ENCODE measurements around the gene ZNF33B. TPM values are rescaled to one million over a fixed set of nuclear protein-coding genes. Genes with fewer than 3 reads are reported as not detected.

Gene ZNF33B
- total and polyA plus RNA-seq, 9 of the 15 experiments (the other 6 are each of a cell fraction or from before 2014, with no cell fraction given): 6.9 to 23.9 (median 15.4) TPM

DNA sequence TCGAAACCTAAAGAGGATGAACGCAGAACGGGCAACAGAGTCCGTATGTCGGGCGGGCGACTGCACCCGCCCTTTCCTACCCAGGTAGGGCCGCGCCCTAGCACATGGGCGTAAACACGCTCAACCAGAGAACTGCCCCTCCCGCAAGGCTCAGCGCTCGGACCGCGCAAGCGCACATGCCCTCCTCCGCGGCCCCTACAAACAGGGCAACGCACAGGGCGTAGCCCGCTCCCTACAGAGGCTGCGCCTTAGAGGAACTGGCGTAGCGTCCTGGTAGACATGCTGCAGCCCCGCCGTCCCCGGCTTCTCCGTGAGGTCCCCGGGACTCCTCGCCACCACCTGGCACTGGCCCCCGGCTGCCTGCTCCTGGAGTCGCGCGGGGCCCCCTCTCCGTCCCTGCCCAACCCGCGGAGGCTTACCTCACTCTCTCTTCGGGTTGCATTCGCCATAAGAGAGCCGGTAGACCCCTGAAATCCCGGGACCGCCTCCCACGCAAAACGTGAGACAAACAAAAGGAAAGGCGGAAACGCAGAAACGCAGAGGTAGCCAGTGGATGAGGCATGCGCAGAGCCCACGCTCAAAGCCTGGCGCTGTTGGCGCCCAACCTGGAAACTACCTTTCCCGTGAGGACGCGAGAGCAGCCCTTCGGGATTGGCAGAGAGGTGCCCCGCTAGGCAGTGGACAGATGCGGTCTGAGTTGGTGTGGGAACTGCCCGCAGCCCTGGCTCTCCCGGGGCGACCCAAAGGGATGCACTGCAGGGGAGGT, at the start of gene ZNF33B (continued):
- TF ChIP-seq, protein P1, sequence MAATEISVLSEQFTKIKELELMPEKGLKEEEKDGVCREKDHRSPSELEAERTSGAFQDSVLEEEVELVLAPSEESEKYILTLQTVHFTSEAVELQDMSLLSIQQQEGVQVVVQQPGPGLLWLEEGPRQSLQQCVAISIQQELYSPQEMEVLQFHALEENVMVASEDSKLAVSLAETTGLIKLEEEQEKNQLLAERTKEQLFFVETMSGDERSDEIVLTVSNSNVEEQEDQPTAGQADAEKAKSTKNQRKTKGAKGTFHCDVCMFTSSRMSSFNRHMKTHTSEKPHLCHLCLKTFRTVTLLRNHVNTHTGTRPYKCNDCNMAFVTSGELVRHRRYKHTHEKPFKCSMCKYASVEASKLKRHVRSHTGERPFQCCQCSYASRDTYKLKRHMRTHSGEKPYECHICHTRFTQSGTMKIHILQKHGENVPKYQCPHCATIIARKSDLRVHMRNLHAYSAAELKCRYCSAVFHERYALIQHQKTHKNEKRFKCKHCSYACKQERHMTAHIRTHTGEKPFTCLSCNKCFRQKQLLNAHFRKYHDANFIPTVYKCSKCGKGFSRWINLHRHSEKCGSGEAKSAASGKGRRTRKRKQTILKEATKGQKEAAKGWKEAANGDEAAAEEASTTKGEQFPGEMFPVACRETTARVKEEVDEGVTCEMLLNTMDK (IDR thresholded peaks at IDR 0.05; ENCODE audit: borderline replicate concordance, insufficient read depth, low read depth, low read length, poor library complexity, severe bottlenecking): no peak
- TF ChIP-seq YBX1 (IDR thresholded peaks at IDR 0.05) (no peak), PRMT5 (CRISPR knock-in tag; IDR thresholded peaks at IDR 0.05) (no peak), ZNF140 (CRISPR knock-in tag; IDR thresholded peaks at IDR 0.05) (no peak), MLLT1 (IDR thresholded peaks at IDR 0.05) (no peak), TRIM25 (IDR thresholded peaks at IDR 0.05; ENCODE audit: borderline replicate concordance) (no peak), HDAC1 (IDR thresholded peaks at IDR 0.05) (peak in 1 of 2 experiments; percentile 70; a peak in 1 of 4 replicates)
- TF ChIP-seq, protein P2, sequence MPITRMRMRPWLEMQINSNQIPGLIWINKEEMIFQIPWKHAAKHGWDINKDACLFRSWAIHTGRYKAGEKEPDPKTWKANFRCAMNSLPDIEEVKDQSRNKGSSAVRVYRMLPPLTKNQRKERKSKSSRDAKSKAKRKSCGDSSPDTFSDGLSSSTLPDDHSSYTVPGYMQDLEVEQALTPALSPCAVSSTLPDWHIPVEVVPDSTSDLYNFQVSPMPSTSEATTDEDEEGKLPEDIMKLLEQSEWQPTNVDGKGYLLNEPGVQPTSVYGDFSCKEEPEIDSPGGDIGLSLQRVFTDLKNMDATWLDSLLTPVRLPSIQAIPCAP (CRISPR knock-in tag; IDR thresholded peaks at IDR 0.05; ENCODE audit: borderline replicate concordance): no peak
- TF ChIP-seq, protein P3, sequence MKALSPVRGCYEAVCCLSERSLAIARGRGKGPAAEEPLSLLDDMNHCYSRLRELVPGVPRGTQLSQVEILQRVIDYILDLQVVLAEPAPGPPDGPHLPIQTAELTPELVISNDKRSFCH (CRISPR knock-in tag; IDR thresholded peaks at IDR 0.05): no peak
- TF ChIP-seq, protein P3 (tag; IDR thresholded peaks at IDR 0.05): no peak
- TF ChIP-seq, protein P4, sequence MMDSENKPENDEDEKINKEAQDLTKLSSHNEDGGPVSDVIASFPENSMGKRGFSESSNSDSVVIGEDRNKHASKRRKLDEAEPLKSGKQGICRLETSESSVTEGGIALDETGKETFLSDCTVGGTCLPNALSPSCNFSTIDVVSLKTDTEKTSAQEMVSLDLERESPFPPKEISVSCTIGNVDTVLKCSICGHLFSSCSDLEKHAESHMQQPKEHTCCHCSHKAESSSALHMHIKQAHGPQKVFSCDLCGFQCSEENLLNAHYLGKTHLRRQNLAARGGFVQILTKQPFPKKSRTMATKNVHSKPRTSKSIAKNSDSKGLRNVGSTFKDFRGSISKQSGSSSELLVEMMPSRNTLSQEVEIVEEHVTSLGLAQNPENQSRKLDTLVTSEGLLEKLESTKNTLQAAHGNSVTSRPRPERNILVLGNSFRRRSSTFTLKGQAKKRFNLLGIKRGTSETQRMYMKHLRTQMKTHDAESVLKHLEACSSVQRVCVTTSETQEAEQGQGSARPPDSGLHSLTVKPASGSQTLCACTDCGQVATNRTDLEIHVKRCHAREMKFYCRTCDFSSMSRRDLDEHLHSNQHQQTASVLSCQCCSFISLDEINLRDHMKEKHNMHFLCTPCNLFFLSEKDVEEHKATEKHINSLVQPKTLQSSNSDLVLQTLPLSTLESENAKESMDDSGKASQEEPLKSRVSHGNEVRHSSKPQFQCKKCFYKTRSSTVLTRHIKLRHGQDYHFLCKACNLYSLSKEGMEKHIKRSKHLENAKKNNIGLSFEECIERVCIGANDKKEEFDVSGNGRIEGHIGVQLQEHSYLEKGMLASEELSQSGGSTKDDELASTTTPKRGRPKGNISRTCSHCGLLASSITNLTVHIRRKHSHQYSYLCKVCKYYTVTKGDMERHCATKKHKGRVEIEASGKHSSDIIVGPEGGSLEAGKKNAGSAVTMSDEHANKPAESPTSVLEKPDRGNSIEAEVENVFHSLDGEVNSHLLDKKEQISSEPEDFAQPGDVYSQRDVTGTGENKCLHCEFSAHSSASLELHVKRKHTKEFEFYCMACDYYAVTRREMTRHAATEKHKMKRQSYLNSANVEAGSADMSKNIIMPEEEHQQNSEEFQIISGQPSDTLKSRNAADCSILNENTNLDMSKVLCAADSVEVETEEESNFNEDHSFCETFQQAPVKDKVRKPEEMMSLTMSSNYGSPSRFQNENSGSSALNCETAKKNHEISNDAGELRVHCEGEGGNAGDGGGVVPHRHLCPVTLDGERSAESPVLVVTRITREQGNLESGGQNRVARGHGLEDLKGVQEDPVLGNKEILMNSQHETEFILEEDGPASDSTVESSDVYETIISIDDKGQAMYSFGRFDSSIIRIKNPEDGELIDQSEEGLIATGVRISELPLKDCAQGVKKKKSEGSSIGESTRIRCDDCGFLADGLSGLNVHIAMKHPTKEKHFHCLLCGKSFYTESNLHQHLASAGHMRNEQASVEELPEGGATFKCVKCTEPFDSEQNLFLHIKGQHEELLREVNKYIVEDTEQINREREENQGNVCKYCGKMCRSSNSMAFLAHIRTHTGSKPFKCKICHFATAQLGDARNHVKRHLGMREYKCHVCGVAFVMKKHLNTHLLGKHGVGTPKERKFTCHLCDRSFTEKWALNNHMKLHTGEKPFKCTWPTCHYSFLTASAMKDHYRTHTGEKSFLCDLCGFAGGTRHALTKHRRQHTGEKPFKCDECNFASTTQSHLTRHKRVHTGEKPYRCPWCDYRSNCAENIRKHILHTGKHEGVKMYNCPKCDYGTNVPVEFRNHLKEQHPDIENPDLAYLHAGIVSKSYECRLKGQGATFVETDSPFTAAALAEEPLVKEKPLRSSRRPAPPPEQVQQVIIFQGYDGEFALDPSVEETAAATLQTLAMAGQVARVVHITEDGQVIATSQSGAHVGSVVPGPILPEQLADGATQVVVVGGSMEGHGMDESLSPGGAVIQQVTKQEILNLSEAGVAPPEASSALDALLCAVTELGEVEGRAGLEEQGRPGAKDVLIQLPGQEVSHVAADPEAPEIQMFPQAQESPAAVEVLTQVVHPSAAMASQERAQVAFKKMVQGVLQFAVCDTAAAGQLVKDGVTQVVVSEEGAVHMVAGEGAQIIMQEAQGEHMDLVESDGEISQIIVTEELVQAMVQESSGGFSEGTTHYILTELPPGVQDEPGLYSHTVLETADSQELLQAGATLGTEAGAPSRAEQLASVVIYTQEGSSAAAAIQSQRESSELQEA (IDR thresholded peaks at IDR 0.05; ENCODE audit: low read depth): no peak
